Neuron (in vitro differentiated cells): ENCODE results near the gene NOL7.

Experiments used
- H2AFZ ChIP-seq: one replicate; pipeline ENCODE4 v1.6.1; 2013; ENCODE audit warnings: low read depth, mild to moderate bottlenecking, inconsistent platforms, low read length, moderate library complexity
- H3K27me3 ChIP-seq: one replicate; pipeline ENCODE4 v1.6.1; 2013; ENCODE audit warnings: low read length; ENCODE audit not compliant: insufficient read depth
- H3K36me3 ChIP-seq: one replicate; pipeline ENCODE4 v1.6.1; 2013; ENCODE audit warnings: low read length; ENCODE audit not compliant: insufficient read depth
- H3K4me1 ChIP-seq: one replicate; pipeline ENCODE4 v1.6.1; 2013; ENCODE audit warnings: low read length; ENCODE audit not compliant: insufficient read depth
- H3K4me3 ChIP-seq: 2 replicates; pipeline ENCODE4 v1.5.1; 2013; ENCODE audit warnings: mild to moderate bottlenecking, low read length, moderate library complexity
- H3K9me3 ChIP-seq: one replicate; pipeline ENCODE4 v1.6.1; 2013; ENCODE audit warnings: low read length

NOL7 gene

GRCh38 chr6:13614926-13615791, at the start of gene NOL7:
TSS of gene NOL7 (plus strand) at chr6:13615335. CDS start at chr6:13615359, 24 bp downstream.
- Histone ChIP-seq H3K4me1 (peaks cover 23% of the 10 kb centered on the region), H3K9me3 (no peaks in the 10 kb centered on the region), H3K27me3 (no peaks in the 10 kb centered on the region), H2AFZ (peak within 1 kb of the TSS; percentile 69), H3K36me3 (peaks cover 36% of the 10 kb centered on the region), H3K4me3 (peak within 1 kb of the TSS; percentile 84)

GRCh38 chr6:13565921-13566320, 49.2 kb upstream of the NOL7 start:
- Histone ChIP-seq H3K4me3 (no peak overlapping the region), H3K27me3 (peaks cover 8% of the 10 kb centered on the region), H2AFZ (no peak overlapping the region), H3K4me1 (peaks cover 7% of the 10 kb centered on the region), H3K9me3 (no peaks in the 10 kb centered on the region), H3K36me3 (no peaks in the 10 kb centered on the region)

GRCh38 chr6:13566500-13566899, 48.6 kb upstream of the NOL7 start:
- no peak overlapping the region for H3K4me3 ChIP-seq
- H3K9me3 ChIP-seq = no peaks in the 10 kb centered on the region
- no peak overlapping the region for H2AFZ ChIP-seq
- peaks cover 7% of the 10 kb centered on the region for H3K4me1 ChIP-seq
- H3K36me3 ChIP-seq = no peaks in the 10 kb centered on the region
- H3K27me3 ChIP-seq = peaks cover 8% of the 10 kb centered on the region

- Histone ChIP-seq H3K27me3 (peaks cover 8% of the 10 kb centered on the region), H3K4me1 (peaks cover 5% of the 10 kb centered on the region), H3K36me3 (no peaks in the 10 kb centered on the region), H3K9me3 (no peaks in the 10 kb centered on the region), H2AFZ (no peak overlapping the region), H3K4me3 (no peak overlapping the region)
These were observed 46.2 kb upstream of the NOL7 start for GRCh38 chr6:13568970-13569369.

DNA sequence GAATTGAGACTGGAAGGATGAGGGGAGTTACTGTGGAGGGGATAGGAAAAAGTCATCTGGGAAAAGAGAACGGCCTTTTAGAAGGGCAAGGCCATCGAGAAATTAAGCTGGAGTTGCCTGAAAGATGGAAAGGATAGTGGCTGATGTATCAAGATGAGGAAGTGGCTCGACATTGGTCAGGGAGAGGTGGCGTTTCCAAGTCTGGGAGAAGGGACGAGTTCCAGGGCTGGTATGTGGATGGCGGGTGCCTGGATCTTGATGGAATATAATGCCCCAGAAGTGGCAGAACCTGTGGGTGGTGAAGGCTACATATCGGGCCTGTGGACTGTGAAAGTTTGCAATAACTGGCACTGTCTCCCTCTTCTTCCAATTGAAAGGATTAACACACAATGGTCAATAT, 42.9 kb upstream of the NOL7 start:
- Histone ChIP-seq H3K27me3 (peaks cover 2% of the 10 kb centered on the region), H2AFZ (no peak overlapping the region), H3K4me1 (peaks cover 5% of the 10 kb centered on the region), H3K4me3 (no peak overlapping the region), H3K9me3 (no peaks in the 10 kb centered on the region), H3K36me3 (no peaks in the 10 kb centered on the region)

DNA sequence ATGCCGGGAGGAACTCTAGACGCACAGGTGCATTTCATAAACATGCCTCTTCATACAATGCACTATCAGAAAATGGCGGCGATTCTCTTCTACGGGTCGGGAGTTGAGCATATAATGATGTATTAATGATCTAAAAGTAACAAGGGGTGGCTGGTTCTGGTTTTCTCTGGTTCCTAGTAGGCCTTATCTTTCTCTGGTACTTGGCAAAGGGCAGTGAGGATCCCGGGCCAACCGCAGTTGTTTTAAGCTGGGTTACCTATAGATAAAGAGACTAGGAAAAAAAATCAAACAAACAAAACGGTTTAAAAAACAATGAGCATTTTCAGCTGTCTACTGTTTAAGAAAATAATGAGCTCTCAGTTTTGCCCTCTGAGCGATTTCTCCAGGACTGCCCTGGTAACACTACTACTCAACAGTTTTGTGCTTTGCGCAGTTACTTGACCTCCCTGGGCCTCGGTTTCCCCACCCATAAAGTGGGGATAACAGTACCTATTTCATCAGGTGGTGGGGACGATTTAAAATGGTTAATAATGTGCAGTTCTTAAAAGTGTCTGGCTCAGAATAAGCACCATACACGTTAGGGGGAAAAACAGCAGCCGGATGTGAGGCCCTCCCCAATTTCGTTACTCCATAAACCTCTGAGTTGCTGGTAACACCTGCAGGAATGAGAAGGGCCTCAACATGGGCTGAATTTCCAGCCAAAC, 42.0 kb upstream of the NOL7 start:
- Histone ChIP-seq H3K4me3 (peak overlapping the region; percentile 68), H3K36me3 (no peaks in the 10 kb centered on the region), H3K4me1 (peaks cover 5% of the 10 kb centered on the region), H2AFZ (peak overlapping the region; percentile 17), H3K27me3 (no peaks in the 10 kb centered on the region), H3K9me3 (no peaks in the 10 kb centered on the region)

- Histone ChIP-seq H2AFZ (peak overlapping the region; percentile 17), H3K36me3 (no peaks in the 10 kb centered on the region), H3K27me3 (no peaks in the 10 kb centered on the region), H3K9me3 (no peaks in the 10 kb centered on the region), H3K4me3 (peak overlapping the region; percentile 68), H3K4me1 (peaks cover 5% of the 10 kb centered on the region)
These were observed 41.4 kb upstream of the NOL7 start for GRCh38 chr6:13573669-13574110.

- no peaks in the 10 kb centered on the region for H3K36me3 ChIP-seq
- peak overlapping the region; percentile 91 for H2AFZ ChIP-seq
- H3K9me3 ChIP-seq = no peaks in the 10 kb centered on the region
- H3K27me3 ChIP-seq = no peaks in the 10 kb centered on the region
- H3K4me3 ChIP-seq = peak overlapping the region; percentile 68
- H3K4me1 ChIP-seq = peaks cover 5% of the 10 kb centered on the region
These were observed 41.0 kb upstream of the NOL7 start for GRCh38 chr6:13574149-13574570.

GRCh38 chr6:13574571-13575376, 40.4 kb upstream of the NOL7 start, which contains the start of gene SIRT5:
TSS of gene SIRT5 (plus strand) at chr6:13574601. CDS start at chr6:13584111, 9,510 bp downstream.
- no peaks in the 10 kb centered on the region for H3K9me3 ChIP-seq

GRCh38 chr6:13575377-13575775, 39.8 kb upstream of the NOL7 start:
- Histone ChIP-seq H2AFZ (peak overlapping the region; percentile 91), H3K36me3 (no peaks in the 10 kb centered on the region), H3K4me1 (peaks cover 5% of the 10 kb centered on the region), H3K9me3 (no peaks in the 10 kb centered on the region), H3K4me3 (peak overlapping the region; percentile 68), H3K27me3 (no peaks in the 10 kb centered on the region)

More at GRCh38 chr6:13574571-13575376, 40.4 kb upstream of the NOL7 start, which contains the start of gene SIRT5:
- H2AFZ ChIP-seq = peak within 1 kb of the TSS; percentile 91
- peak within 1 kb of the TSS; percentile 68 for H3K4me3 ChIP-seq
- no peaks in the 10 kb centered on the region for H3K27me3 ChIP-seq
- no peaks in the 10 kb centered on the region for H3K36me3 ChIP-seq
- H3K4me1 ChIP-seq = peaks cover 5% of the 10 kb centered on the region

GRCh38 chr6:13576017-13576416, 39.1 kb upstream of the NOL7 start:
- Histone ChIP-seq H3K9me3 (no peaks in the 10 kb centered on the region), H3K27me3 (no peaks in the 10 kb centered on the region), H3K4me1 (peaks cover 5% of the 10 kb centered on the region), H3K36me3 (peaks cover under 1% of the 10 kb centered on the region), H2AFZ (no peak overlapping the region), H3K4me3 (no peak overlapping the region)

DNA sequence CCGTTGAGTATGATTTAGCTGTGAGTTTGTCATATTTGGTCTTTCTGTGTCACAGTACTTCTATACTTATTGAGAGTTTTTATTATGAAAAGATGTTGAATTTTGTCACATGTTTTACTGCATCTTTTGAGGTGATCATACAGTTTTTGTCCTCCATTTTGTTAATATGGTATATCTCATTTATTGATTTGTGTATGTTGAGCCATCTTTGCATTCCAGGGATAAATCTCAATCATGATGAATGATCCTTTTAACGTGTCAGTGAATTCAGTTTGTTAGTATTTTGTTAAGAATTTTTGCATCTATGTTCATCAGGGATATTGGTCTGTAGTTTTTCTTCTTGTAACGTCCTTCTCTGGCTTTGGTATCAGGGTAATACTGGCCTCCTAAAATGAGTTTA, 37.2 kb upstream of the NOL7 start:
- no peaks in the 10 kb centered on the region for H3K27me3 ChIP-seq

More for the DNA sequence above, 37.2 kb upstream of the NOL7 start:
- Histone ChIP-seq H3K9me3 (no peaks in the 10 kb centered on the region), H3K36me3 (peaks cover 3% of the 10 kb centered on the region), H3K4me3 (no peak overlapping the region), H3K4me1 (peaks cover 5% of the 10 kb centered on the region), H2AFZ (no peak overlapping the region)
